OCI-LY7 (cell line): ENCODE results near the gene HRH2.

ENCODE experiments used
- EZH2phosphoT487 ChIP-seq: fragments of 200-600 bp; sonication (generic); IDR thresholded peaks from 2 replicates; pipeline ENCODE4 v1.6.1; 2018; ENCODE audit warnings: low read depth, borderline replicate concordance, mild to moderate bottlenecking, mixed run types, antibody characterized with exemption, low read length, moderate library complexity, mixed read lengths
- TF ChIP-seq, protein P1 (sequence below): fragments of 200-600 bp; sonication (generic); conservative IDR thresholded peaks from 2 replicates; pipeline ENCODE4 v1.5.1; 2014; ENCODE audit warnings: mild to moderate bottlenecking, antibody characterized with exemption, low read length, moderate library complexity, mixed read lengths

- TF ChIP-seq, protein P1, sequence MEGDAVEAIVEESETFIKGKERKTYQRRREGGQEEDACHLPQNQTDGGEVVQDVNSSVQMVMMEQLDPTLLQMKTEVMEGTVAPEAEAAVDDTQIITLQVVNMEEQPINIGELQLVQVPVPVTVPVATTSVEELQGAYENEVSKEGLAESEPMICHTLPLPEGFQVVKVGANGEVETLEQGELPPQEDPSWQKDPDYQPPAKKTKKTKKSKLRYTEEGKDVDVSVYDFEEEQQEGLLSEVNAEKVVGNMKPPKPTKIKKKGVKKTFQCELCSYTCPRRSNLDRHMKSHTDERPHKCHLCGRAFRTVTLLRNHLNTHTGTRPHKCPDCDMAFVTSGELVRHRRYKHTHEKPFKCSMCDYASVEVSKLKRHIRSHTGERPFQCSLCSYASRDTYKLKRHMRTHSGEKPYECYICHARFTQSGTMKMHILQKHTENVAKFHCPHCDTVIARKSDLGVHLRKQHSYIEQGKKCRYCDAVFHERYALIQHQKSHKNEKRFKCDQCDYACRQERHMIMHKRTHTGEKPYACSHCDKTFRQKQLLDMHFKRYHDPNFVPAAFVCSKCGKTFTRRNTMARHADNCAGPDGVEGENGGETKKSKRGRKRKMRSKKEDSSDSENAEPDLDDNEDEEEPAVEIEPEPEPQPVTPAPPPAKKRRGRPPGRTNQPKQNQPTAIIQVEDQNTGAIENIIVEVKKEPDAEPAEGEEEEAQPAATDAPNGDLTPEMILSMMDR, result no peak
- TF ChIP-seq EZH2phosphoT487, result no peak
Observed at GRCh38 chr5:175642998-175643397, 14.9 kb upstream of the HRH2 start.
